ENCODE measurements around the gene POMT1.
"Not testable (repeated sequence)": the region's sequence is repeated elsewhere in the genome, so short reads cannot be mapped to it uniquely, and the experiment has no call there.

The POMT1 gene

GRCh38 chr9:131549186-131549585, 46.5 kb downstream of the POMT1 start:
- H3K4me3 ChIP-seq (ENCODE audit: low read depth, low read length): not testable (repeated sequence)

- H3K4me3 ChIP-seq (ENCODE audit: low read depth, low read length): not testable (repeated sequence)
These were observed 47.7 kb downstream of the POMT1 start for GRCh38 chr9:131550465-131550864.

GRCh38 chr9:131552030-131552429, 49.3 kb downstream of the POMT1 start:
- H3K4me3 ChIP-seq (ENCODE audit: low read depth, low read length): no peak overlapping the region

- H3K4me3 ChIP-seq (ENCODE audit: low read depth, low read length): no peak overlapping the region
These were observed 51.5 kb downstream of the POMT1 start for GRCh38 chr9:131554087-131554842.

GRCh38 chr9:131554843-131555351, 52.2 kb downstream of the POMT1 start:
- H3K4me3 ChIP-seq (ENCODE audit: low read depth, low read length): no peak overlapping the region

GRCh38 chr9:131555841-131556673, 53.3 kb downstream of the POMT1 start:
- no peak overlapping the region for H3K4me3 ChIP-seq (ENCODE audit: low read depth, low read length)

- no peak overlapping the region for H3K4me3 ChIP-seq (ENCODE audit: low read depth, low read length)
These were observed 55.3 kb downstream of the POMT1 start for GRCh38 chr9:131557855-131558548.

- H3K4me3 ChIP-seq (ENCODE audit: low read depth, low read length): no peak overlapping the region
These were observed 56.8 kb downstream of the POMT1 start for GRCh38 chr9:131559421-131560000.

GRCh38 chr9:131562032-131562959, 59.6 kb downstream of the POMT1 start:
- no peak overlapping the region for H3K4me3 ChIP-seq (ENCODE audit: low read depth, low read length)

- H3K4me3 ChIP-seq (ENCODE audit: low read depth, low read length): no peak overlapping the region
These were observed 62.7 kb downstream of the POMT1 start for GRCh38 chr9:131565369-131565768.

GRCh38 chr9:131566158-131566557, 63.4 kb downstream of the POMT1 start:
- no peak overlapping the region for H3K4me3 ChIP-seq (ENCODE audit: low read depth, low read length)

GRCh38 chr9:131567910-131568309, 65.2 kb downstream of the POMT1 start:
- H3K4me3 ChIP-seq (ENCODE audit: low read depth, low read length): no peak overlapping the region

Data from iPS-11a (cell line).